HG03460 (cell line): ENCODE results near the gene TMED10.
"Not testable (repeated sequence)": the region's sequence is repeated elsewhere in the genome, so short reads cannot be mapped to it uniquely, and the experiment has no call there.

Experiments
- ATAC-seq: cut with Tn5 transposase; IDR thresholded peaks from one replicate; pipeline ENCODE4 v1.9.1; 2021; ENCODE audit not compliant: unreplicated experiment

The TMED10 gene

GRCh38 chr14:75191100-75191499 lies 14.7 kb upstream of the TMED10 start:
- no peak for ATAC-seq

- no peak for ATAC-seq
These were observed 13.6 kb upstream of the TMED10 start for GRCh38 chr14:75190023-75190422.

DNA sequence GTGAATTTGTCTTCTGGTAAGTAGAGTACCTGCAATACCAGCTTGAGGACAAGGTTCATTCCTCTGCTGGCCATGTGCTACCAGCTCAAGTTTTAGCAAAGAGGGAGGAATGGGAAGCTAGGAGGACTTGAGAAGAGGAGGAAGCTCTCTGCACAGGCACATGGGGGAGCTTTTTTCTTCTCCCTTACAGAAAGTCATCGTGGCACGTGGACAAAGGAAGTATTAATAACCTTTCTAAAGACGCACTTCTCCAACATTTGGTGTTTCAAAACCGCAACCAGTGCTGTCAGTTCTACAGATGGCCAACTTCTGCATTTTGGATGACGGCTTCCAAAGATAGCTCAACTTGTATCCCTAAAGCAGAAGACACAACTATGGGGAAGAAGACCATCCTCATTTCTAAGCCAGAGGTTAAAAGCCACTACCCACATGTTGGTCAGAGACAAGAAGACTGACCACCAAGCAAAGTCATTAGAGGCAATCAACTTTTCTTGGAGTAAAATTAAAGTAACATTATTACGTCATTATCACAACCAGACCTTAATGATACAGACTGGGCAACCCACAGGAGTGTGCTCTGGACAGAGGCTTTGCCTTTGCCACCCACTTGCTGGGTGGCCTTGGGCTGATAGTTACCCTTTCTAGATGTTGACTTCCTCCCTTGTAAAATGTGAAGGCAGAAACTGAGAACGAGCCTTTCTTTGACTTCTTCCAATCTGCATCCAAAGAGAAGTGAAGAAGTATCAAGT lies 12.3 kb upstream of the TMED10 start:
- no peak for ATAC-seq

DNA sequence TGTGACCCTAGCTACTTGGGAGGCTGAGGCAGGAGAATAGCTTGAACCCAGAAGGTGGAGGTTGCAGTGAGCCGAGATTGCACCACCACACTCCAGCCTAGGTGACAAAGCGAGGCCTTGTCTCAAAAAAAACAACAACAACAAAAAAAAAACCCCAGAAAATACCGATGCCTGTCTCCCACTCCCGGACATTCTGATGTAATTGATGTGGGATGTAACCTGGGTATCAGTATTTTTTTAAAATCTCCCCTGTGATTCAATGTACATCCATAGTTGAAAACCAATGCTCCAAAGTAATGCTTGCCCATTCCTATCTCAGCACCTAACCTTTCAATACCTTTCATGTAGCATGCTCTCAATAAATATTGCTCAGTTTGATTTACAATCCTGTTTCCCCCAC lies 11.7 kb upstream of the TMED10 start:
- no peak for ATAC-seq

- no peak for ATAC-seq
These were observed 10.5 kb upstream of the TMED10 start for GRCh38 chr14:75186953-75187352.

DNA sequence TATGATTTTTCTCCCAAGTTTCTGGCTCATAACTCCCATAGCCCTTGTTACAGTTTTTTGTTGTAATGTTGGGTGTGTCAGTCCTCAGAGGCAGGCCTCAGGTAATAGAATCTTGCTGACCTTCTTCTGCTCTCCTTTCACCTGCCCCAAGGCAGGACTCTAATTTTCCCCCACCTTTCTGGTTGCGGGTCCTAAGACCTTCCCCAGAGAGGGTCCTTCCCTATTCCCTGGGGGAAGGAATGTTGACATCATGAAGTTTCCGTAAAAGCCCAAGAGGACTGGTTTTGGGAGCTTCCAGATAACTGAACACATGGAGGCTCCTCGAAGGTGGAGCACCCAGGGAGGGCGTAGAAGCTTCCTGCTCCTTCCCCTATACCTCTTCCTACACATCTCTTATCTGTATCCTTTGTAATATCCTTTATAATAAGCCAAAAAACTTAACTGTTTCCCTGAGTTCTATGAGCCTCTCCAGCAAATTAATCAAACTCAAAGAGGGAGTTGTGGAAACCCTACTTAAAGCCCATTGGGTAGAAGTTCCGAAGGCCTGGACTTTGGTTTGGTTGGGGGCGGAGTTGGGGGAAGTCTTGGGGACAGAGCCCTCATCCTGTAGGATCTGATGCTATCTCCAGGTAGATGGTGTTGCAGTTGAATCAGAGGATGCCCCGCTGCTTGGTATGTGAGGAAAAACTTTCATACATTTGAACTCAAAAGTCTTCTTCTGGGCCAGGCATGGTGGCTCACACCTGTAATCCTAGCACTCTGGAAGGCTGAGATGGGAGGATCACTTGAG lies 9.0 kb upstream of the TMED10 start:
- no peak for ATAC-seq

DNA sequence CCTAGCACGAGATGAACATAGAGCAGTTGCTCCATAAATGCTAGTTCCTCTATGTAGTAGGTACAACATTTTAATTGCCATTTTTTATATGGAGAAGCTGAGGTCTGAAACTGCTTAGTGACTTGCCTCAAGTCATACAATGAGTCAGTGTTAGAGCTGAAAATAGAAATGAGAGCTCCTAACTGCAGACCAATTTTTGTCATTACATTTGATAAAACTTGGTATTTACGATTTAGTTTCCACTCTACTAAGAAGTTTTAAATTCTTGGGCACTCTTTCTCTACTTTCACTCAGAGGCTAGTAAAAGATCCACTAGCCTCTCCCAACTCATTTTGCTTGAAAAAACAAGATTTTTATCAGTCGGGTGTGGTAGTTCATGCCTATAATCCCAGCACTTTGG lies 8.1 kb upstream of the TMED10 start:
- no peak for ATAC-seq

- no peak for ATAC-seq
These were observed 7.6 kb upstream of the TMED10 start for GRCh38 chr14:75184039-75184438.

GRCh38 chr14:75183225-75183624 lies 6.8 kb upstream of the TMED10 start:
- ATAC-seq: no peak

- ATAC-seq: no peak
These were observed 6.4 kb upstream of the TMED10 start for GRCh38 chr14:75182821-75183220.

- not testable (repeated sequence) for ATAC-seq
These were observed 5.8 kb upstream of the TMED10 start for GRCh38 chr14:75182163-75182562.

DNA sequence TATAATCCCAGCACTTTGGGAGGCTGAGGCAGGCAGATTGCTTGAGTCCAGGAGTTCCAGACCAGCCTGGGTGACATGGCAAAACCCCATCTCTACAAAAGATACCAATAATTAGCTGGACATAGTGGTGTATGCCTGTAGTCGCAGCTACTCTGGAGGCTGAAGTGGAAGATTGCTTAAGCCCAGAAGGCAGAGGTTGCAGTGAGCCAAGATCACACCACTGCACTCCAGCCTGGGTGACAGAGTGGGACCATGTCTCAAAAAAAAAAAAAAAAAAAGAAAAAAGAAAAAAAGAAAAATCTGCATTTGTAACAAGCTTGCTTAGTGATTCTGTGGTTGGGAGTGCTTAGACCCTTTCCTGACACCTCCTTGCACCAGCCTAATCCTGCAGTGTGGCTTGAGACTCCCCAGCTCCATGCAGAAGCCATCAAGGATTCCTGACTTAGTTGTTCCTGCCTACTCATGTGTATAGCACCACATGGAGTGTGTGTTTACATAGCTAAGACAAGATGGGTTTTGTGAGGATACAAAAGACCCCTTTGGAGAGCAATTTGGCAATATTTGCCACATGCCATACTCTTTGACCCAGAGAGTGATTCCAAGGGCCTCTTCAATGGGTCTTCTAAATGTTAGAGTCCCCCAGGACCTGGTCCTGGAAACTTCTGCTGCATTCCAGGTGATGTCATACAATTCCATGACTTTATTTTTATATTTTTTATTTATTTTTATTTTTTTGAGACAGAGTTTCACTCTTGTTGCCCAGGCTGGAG lies 5.1 kb upstream of the TMED10 start:
- no peak for ATAC-seq

- ATAC-seq: peak; percentile 6
These were observed 703 bp downstream of the TMED10 start for GRCh38 chr14:75175677-75176141.

- ATAC-seq: no peak
These were observed 2.3 kb downstream of the TMED10 start for GRCh38 chr14:75174066-75174465.

DNA sequence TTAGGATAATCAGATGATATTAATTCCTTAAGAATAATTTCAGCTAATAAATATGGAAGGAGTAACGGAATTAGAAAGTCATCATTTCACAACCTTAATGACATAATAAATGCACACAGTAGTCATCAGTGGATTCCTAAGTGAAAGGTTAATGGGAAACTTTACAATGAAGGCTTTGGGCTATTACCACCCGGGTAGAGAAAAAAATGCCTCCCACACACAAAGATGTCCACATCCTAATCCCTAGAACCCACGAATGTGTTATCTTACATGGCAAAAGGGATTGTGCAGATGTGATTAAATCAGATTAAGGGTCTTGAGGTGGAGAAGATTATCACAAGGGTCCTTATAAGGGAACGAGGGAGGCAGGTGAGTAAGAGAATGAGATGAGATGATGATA lies 5.6 kb downstream of the TMED10 start:
- no peak for ATAC-seq

- ATAC-seq: no peak
These were observed 7.7 kb downstream of the TMED10 start for GRCh38 chr14:75168586-75169335.

DNA sequence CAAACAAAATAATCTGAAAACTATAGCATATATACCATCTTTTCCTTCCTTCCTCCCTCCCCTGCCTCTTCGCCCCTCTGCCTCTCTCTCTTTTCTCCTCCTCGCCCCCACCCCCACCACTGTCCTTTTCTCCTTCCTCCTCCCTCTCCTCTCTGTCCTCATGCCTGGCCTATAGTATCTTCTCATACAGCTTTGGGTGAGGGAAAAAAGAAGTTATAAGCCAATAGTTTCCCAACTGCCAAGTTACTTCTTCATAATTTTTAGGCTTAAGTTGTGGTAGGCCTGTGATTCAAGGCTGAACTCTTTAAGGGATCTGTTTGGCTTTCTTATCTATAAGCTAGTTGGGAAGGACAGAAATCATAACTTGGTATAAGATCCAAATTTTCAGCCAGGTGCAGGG lies 9.1 kb downstream of the TMED10 start:
- no peak for ATAC-seq

- no peak for ATAC-seq
These were observed 10.6 kb downstream of the TMED10 start for GRCh38 chr14:75165586-75166391.

DNA sequence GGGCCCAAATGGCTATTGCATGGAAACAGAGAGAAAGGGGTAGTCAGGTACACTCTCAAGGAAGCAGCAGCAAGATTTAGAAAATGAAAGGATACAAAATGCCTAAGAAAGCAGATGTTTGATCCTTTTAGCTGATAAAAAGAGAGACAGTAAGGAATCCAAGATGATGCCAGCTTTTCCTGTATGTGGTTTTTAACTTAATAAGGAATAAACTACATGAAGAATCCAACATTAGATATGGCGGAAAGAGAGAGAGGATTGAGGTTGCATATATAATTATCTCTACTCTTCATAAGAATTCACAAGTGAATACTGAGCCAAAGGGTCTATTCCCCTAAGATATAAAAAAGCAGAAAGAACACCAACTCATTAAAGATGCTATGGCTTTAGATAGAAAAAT lies 11.6 kb downstream of the TMED10 start:
- no peak for ATAC-seq

DNA sequence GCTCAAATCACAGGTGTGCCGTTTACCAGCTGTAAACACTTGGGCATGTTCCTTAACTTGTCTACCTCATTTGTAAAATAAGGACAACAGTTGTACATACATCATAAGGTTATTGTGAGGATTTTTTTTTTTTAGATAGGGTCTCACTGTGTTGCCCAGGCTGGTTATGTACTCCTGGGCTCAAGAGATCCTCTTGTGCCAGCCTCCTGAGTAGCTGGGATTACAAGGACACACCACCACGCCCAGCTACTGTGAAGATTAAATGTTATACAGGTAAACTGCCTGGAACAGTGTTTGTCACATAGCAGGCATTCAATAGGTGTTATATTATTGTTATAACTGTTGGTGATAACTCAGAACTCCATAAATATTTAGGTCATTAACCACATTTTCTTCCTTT lies 12.7 kb downstream of the TMED10 start:
- no peak for ATAC-seq
